Measurements from ENCODE around the gene CHST9.
A peak's percentile ranks its signal among the peaks of the same experiment; 100 is the strongest.

Gene CHST9

DNA sequence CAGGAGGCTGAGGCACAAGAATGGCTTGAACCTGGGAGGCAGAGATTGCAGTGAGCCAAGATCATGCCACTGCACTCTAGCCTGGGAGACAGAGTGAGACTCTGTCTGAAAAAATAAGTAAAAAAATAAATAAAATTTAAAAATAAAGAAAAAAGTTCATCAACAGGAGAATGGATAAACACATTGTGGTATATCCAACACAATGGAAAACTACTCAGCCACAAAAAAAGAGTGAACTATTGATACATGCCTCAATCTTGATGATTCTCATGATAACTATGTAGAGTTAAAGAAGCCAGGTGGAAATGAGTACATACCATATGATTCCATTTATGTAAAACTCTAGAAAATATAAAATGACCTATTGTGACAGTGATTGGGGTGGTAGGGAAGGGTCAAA, 195.3 kb downstream of the CHST9 start:
- H3F3A ChIP-seq (ENCODE audit: insufficient read depth, low read length): no peaks in the 10 kb centered on the region
- H4K20me1 ChIP-seq (ENCODE audit: insufficient read depth, low read length): no peaks in the 10 kb centered on the region
- H3K36me3 ChIP-seq (ENCODE audit: insufficient read depth, low read length): no peaks in the 10 kb centered on the region
- H3K9ac ChIP-seq (ENCODE audit: low read length): no peak overlapping the region
- H3K4me1 ChIP-seq (ENCODE audit: insufficient read depth, low read length, severe bottlenecking): no peaks in the 10 kb centered on the region
- no peak overlapping the region for H2AFZ ChIP-seq (ENCODE audit: low read length)
- no peaks in the 10 kb centered on the region for H3K27me3 ChIP-seq (ENCODE audit: insufficient read depth, low read length)
- no peak overlapping the region for H3K27ac ChIP-seq (ENCODE audit: low read depth, low read length, poor library complexity, severe bottlenecking)
- no peaks in the 10 kb centered on the region for H3K79me2 ChIP-seq (ENCODE audit: insufficient read depth, low read length)
- H3K9me2 ChIP-seq (ENCODE audit: low read depth, low read length): no peaks in the 10 kb centered on the region
- H3K9me3 ChIP-seq (ENCODE audit: low read length): no peaks in the 10 kb centered on the region
- no peak overlapping the region for H3K4me3 ChIP-seq (ENCODE audit: low read depth, low read length, poor library complexity, severe bottlenecking)
- no peak overlapping the region for H3K4me2 ChIP-seq (ENCODE audit: low read length)
- TF ChIP-seq, protein P1, sequence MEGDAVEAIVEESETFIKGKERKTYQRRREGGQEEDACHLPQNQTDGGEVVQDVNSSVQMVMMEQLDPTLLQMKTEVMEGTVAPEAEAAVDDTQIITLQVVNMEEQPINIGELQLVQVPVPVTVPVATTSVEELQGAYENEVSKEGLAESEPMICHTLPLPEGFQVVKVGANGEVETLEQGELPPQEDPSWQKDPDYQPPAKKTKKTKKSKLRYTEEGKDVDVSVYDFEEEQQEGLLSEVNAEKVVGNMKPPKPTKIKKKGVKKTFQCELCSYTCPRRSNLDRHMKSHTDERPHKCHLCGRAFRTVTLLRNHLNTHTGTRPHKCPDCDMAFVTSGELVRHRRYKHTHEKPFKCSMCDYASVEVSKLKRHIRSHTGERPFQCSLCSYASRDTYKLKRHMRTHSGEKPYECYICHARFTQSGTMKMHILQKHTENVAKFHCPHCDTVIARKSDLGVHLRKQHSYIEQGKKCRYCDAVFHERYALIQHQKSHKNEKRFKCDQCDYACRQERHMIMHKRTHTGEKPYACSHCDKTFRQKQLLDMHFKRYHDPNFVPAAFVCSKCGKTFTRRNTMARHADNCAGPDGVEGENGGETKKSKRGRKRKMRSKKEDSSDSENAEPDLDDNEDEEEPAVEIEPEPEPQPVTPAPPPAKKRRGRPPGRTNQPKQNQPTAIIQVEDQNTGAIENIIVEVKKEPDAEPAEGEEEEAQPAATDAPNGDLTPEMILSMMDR (IDR thresholded peaks at IDR 0.05; ENCODE audit: low read length): no peak
- no peak for TF ChIP-seq EZH2 (IDR thresholded peaks at IDR 0.05; ENCODE audit: borderline replicate concordance, low read length)

- H3K4me2 ChIP-seq (ENCODE audit: low read length): no peak overlapping the region
- no peak overlapping the region for H3K27ac ChIP-seq (ENCODE audit: low read depth, low read length, poor library complexity, severe bottlenecking)
- no peak overlapping the region for H2AFZ ChIP-seq (ENCODE audit: low read length)
- H3K36me3 ChIP-seq (ENCODE audit: insufficient read depth, low read length): no peaks in the 10 kb centered on the region
- no peaks in the 10 kb centered on the region for H3K9me2 ChIP-seq (ENCODE audit: low read depth, low read length)
- H3K9ac ChIP-seq (ENCODE audit: low read length): no peak overlapping the region
- no peaks in the 10 kb centered on the region for H3K79me2 ChIP-seq (ENCODE audit: insufficient read depth, low read length)
- H3K4me3 ChIP-seq (ENCODE audit: low read depth, low read length, poor library complexity, severe bottlenecking): no peak overlapping the region
- no peaks in the 10 kb centered on the region for H3F3A ChIP-seq (ENCODE audit: insufficient read depth, low read length)
- no peaks in the 10 kb centered on the region for H3K27me3 ChIP-seq (ENCODE audit: insufficient read depth, low read length)
- no peaks in the 10 kb centered on the region for H4K20me1 ChIP-seq (ENCODE audit: insufficient read depth, low read length)
- no peaks in the 10 kb centered on the region for H3K9me3 ChIP-seq (ENCODE audit: low read length)
- TF ChIP-seq EZH2 (IDR thresholded peaks at IDR 0.05; ENCODE audit: borderline replicate concordance, low read length): no peak
- TF ChIP-seq, protein P1 (IDR thresholded peaks at IDR 0.05; ENCODE audit: low read length): no peak
- H3K4me1 ChIP-seq (ENCODE audit: insufficient read depth, low read length, severe bottlenecking): peaks cover 32% of the 10 kb centered on the region
Measured at GRCh38 chr18:26981360-26982082, 203.6 kb downstream of the CHST9 start.

DNA sequence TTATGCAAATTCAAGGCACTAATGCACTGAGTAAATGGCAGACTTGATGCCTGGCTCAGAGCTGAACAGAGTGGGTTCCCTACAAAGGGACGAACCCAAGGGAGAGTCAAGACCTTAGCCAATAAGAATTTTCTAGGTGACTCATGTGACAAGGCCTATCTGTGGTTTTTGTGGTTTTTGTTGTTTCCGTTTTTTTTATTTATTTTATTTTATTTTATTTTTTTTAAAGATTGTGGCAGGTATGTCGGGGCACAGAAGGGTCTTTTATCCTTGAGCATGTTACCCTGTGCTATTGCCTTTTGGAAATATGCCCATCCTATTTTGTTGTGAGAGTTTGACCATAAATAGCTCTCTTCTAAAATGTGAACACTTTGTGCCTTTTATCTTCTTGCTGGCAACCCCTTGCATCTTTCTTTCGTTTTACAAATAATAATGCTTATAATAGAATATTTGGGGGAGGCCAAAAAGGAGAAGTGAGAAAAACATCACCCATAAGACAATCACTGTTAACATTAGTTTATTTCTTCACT, 206.2 kb downstream of the CHST9 start:
- no peaks in the 10 kb centered on the region for H3K36me3 ChIP-seq (ENCODE audit: insufficient read depth, low read length)
- no peak overlapping the region for H2AFZ ChIP-seq (ENCODE audit: low read length)
- H3K4me2 ChIP-seq (ENCODE audit: low read length): peak overlapping the region; percentile 61
- no peaks in the 10 kb centered on the region for H4K20me1 ChIP-seq (ENCODE audit: insufficient read depth, low read length)
- no peak for TF ChIP-seq EZH2 (IDR thresholded peaks at IDR 0.05; ENCODE audit: borderline replicate concordance, low read length)
- TF ChIP-seq, protein P1 (IDR thresholded peaks at IDR 0.05; ENCODE audit: low read length): no peak
- no peaks in the 10 kb centered on the region for H3K27me3 ChIP-seq (ENCODE audit: insufficient read depth, low read length)
- H3K4me1 ChIP-seq (ENCODE audit: insufficient read depth, low read length, severe bottlenecking): peaks cover 36% of the 10 kb centered on the region
- H3K9me2 ChIP-seq (ENCODE audit: low read depth, low read length): no peaks in the 10 kb centered on the region
- H3K9me3 ChIP-seq (ENCODE audit: low read length): no peaks in the 10 kb centered on the region
- peak overlapping the region; percentile 37 for H3K4me3 ChIP-seq (ENCODE audit: low read depth, low read length, poor library complexity, severe bottlenecking)
- peak overlapping the region; percentile 22; the same call in 1 of the 2 replicates for H3K9ac ChIP-seq (ENCODE audit: low read length)
- H3K79me2 ChIP-seq (ENCODE audit: insufficient read depth, low read length): no peaks in the 10 kb centered on the region
- H3K27ac ChIP-seq (ENCODE audit: low read depth, low read length, poor library complexity, severe bottlenecking): peak overlapping the region; percentile 83
- no peaks in the 10 kb centered on the region for H3F3A ChIP-seq (ENCODE audit: insufficient read depth, low read length)

Data from OCI-LY1 (cell line).